Spleen (tissue), 7 donors: ENCODE measurements around the gene FN1.

Experiments
- POLR2A ChIP-seq, 3 donors: fragments of 450-650 bp; IDR thresholded peaks; one replicate each; pipeline ENCODE4 v1.5.1; 2017; ENCODE audit warnings: antibody characterized with exemption in 3 of 3, mild to moderate bottlenecking in 1 of 3
- POLR2AphosphoS5 ChIP-seq, 3 donors: sonication (generic); formaldehyde crosslinking; IDR thresholded peaks; one replicate each; pipeline ENCODE4 v1.5.1; 2017; ENCODE audit warnings: antibody characterized with exemption in 3 of 3
- TF ChIP-seq, protein P1 (sequence below), 11 experiments: fragments of 200-600 bp in 7 of 11; fragments of 450-650 bp in 4 of 11; sonication (generic) in 4 of 11; IDR thresholded peaks in 8 of 11; conservative IDR thresholded peaks in 3 of 11; 1 replicate in 7 of 11; 2 replicates in 4 of 11; pipeline versions ENCODE4 v1.4.0 to v1.8.0; 2016 to 2021; ENCODE audit warnings: antibody characterized with exemption in 11 of 11, inconsistent platforms in 4 of 11, mild to moderate bottlenecking in 1 of 11
- donor health status: DM: no; HTN: no; CAD: no; lungs with moderate emphysema.
- donor health status: DM: no; HTN: no; CAD: no.
- donor health status: DM: no; HTN: no; CAD: no.

DNA sequence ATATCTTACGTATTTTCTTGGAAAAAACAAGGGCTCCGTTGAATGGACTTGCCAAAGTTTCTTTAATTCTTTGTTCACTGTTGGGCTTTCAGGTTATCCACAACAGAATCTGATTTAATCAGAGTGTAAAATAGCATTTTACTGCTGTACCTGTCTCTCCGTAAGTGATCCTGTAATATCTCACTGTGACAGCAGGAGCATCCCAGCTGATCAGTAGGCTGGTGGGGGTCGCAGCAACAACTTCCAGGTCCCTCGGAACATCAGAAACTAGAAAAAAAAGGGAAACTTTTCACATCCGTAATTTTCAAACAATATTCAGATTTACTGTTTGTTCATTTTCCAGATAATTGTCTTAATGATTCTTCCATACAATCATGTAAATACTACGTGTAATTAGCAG is 51.2 kb downstream of the FN1 start:
- TF ChIP-seq, protein P1, sequence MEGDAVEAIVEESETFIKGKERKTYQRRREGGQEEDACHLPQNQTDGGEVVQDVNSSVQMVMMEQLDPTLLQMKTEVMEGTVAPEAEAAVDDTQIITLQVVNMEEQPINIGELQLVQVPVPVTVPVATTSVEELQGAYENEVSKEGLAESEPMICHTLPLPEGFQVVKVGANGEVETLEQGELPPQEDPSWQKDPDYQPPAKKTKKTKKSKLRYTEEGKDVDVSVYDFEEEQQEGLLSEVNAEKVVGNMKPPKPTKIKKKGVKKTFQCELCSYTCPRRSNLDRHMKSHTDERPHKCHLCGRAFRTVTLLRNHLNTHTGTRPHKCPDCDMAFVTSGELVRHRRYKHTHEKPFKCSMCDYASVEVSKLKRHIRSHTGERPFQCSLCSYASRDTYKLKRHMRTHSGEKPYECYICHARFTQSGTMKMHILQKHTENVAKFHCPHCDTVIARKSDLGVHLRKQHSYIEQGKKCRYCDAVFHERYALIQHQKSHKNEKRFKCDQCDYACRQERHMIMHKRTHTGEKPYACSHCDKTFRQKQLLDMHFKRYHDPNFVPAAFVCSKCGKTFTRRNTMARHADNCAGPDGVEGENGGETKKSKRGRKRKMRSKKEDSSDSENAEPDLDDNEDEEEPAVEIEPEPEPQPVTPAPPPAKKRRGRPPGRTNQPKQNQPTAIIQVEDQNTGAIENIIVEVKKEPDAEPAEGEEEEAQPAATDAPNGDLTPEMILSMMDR (IDR thresholded peaks at IDR 0.05 in 8 of 11, conservative IDR thresholded peaks at IDR 0.05 in 3 of 11), result no peak
- TF ChIP-seq POLR2A (IDR thresholded peaks at IDR 0.05) (no peak), POLR2AphosphoS5 (IDR thresholded peaks at IDR 0.05) (no peak)
